T47D (cell line): ENCODE results near the gene TACR2.
A peak's percentile ranks its signal among the peaks of the same experiment; 100 is the strongest.

Experiments used
- DNase-seq, 2 experiments: peaks; one replicate each; pipeline versions ENCODE4 v3.0.0 to v3.0.0-alpha.2; 2011 to 2012; ENCODE audit warnings: low read depth in 1 of 2, low spot score in 1 of 2
- JUND ChIP-seq: IDR thresholded peaks from 2 replicates; pipeline ENCODE4 v1.6.1; 2012; ENCODE audit warnings: low read depth
- in situ Hi-C: cut with HindIII; loops from 2 replicates; pipeline ENCODE4 v1.10.0; 2016; ENCODE audit warnings: low sequenced_read_pairs, low pct_unique_long_range_greater_than_20kb

The TACR2 gene

GRCh38 chr10:69416695-69417094 is at the start of gene TACR2:
Gene TACR2 (minus strand): TSS chr10:69416918. CDS start chr10:69416323, 595 bp downstream.
- in situ Hi-C loops = no loop called here
- DNase-seq = no peak
- no peak for TF ChIP-seq JUND

- in situ Hi-C loops = no loop called here
- TF ChIP-seq JUND = no peak
- no peak for DNase-seq
These were observed 49.4 kb upstream of the TACR2 start for GRCh38 chr10:69466158-69466490.

- in situ Hi-C loops = no loop called here
- no peak for TF ChIP-seq JUND
- DNase-seq = no peak
These were observed 48.9 kb upstream of the TACR2 start for GRCh38 chr10:69465457-69466157.

GRCh38 chr10:69464801-69465401 is 48.2 kb upstream of the TACR2 start:
- in situ Hi-C loops = no loop called here
- no peak for DNase-seq
- no peak for TF ChIP-seq JUND

DNA sequence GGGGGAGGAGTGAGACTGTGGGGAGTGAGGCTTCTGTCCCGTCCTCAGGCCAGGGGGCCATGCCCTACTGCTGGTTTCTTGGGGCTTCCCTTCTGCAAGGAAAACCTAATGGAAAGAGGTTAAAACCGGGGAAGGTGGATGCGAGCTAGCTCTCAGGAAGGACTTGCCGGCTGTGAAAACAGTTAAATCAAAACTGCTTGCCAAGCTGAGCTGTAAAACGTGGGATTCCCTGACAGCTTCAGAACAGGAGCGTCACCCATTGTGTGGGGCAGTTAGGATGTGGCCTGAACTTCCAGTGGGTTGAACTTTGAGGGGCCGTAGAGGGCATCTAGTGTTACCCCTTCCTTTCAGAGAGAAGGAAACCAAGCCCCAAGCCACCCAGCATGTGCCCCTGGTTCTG is 47.7 kb upstream of the TACR2 start:
- DNase-seq = no peak
- no peak for TF ChIP-seq JUND
- in situ Hi-C loops = no loop called here

GRCh38 chr10:69463886-69464285 is 47.2 kb upstream of the TACR2 start:
- DNase-seq = no peak
- in situ Hi-C loops = no loop called here
- TF ChIP-seq JUND = no peak

DNA sequence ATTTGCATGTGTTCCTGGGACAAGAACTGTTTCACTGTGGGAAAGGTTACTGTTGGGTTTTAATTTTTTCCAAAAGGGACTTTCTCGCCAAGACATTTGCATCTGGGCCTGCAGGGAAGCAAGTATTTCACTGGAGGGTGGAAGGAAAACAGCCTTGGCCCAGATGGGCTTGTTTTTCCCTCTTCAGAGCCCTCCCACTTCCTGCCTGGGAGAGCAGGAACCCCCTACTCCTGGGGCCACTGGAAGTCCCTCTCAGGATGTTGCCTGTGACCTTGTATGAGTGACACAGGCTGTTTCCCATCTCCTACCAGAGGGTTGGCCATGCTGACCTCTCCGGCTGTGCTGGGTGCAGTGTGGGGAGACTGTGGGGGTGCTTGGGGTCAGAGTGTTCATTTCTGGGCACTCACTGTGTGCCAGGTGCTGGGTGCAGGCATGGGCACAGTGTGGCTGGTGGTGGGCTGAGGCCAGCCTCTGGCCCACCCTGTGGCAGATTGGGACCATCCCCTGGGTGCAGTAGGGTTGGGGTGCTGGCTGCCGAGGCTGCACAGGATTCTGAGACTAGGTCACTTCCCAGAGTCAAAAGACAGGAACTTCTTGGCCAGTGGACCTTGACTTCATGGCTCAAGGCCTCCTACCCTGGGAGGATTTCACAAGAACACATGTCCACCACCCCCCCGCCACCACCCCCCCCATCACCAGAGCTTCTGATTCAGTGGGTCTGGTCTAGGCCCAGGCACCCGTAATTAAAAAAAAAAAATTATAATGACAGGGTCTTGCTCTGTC is 44.7 kb upstream of the TACR2 start:
- in situ Hi-C loops = no loop called here
- no peak for DNase-seq
- no peak for TF ChIP-seq JUND

- no peak for TF ChIP-seq JUND
- in situ Hi-C loops = no loop called here
- DNase-seq = no peak
These were observed 44.0 kb upstream of the TACR2 start for GRCh38 chr10:69460576-69461242.

- TF ChIP-seq JUND = no peak
- no peak for DNase-seq
- in situ Hi-C loops = no loop called here
These were observed 43.3 kb upstream of the TACR2 start for GRCh38 chr10:69459893-69460575.

GRCh38 chr10:69459101-69459790 is 42.5 kb upstream of the TACR2 start:
- no peak for DNase-seq
- in situ Hi-C loops = no loop called here
- no peak for TF ChIP-seq JUND

DNA sequence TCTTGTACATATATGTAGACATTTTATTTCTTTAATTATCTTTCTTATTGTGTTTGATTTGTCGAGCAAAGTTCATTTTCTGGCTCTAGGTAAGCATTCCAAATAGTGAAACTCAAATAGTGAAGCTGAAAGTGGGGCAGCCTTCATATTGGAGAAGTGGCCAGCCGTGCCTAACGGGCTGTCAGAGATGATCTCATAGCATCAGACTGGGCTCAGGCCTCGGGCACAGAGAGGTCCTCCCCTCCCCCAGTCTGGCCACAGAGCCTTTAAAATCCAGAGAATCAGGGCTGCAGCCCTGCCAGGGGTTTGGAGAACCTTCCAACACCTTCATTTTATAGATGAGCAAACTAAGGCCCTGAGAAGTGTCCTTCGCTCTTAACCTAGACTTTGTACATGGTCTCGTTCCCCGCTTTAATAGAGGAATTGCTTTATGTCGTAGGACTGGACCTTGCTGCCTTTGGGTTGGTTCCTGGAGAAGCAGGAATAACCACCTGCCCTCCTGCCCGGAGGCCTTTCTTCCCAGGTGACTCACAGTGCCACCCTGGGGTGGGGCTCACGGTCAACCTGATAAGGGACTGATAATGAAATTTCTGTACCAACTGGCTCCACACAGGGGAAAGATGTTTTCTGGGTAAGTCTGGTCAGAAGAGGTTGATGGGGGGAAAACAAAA is 41.8 kb upstream of the TACR2 start:
- TF ChIP-seq JUND = no peak
- in situ Hi-C loops = no loop called here
- peak in 1 of 2 experiments; percentile 39 for DNase-seq
